Body of pancreas (tissue), 4 donors: ENCODE measurements around the gene MPP7. TPM values are rescaled to one million over a fixed set of nuclear protein-coding genes. Genes with fewer than 3 reads are reported as not detected.

ENCODE experiments used
- ATAC-seq: fragments of 150-250 bp; one replicate; pipeline ENCODE4 v1.9.1; 2016
- DNase-seq, 4 donors: peaks; one replicate each; pipeline ENCODE4 v3.0.0-alpha.2; 2019
- H3K27ac ChIP-seq, 4 donors: fragments of 200-600 bp; sonication (generic); 1 replicate in 3 of 4; 2 replicates in 1 of 4; pipeline versions ENCODE4 v1.5.1 to v1.6.1; 2016 to 2019; ENCODE audit warnings: mild to moderate bottlenecking in 1 of 4, mixed read lengths in 1 of 4, moderate library complexity in 1 of 4
- H3K27me3 ChIP-seq, 2 donors: fragments of 200-600 bp; sonication (generic); one replicate each; pipeline ENCODE4 v1.6.0; 2016; ENCODE audit warnings: mild to moderate bottlenecking in 1 of 2
- H3K36me3 ChIP-seq, 2 donors: fragments of 200-600 bp; sonication (generic); replicated peaks in 1 of 2; 2 replicates each; pipeline ENCODE4 v1.5.1; 2016; ENCODE audit warnings: low read depth in 2 of 2; ENCODE audit not compliant: insufficient read depth in 1 of 2
- H3K4me1 ChIP-seq: fragments of 200-600 bp; sonication (generic); one replicate; pipeline ENCODE4 v1.6.0; 2016
- H3K4me3 ChIP-seq, 2 donors: fragments of 200-600 bp; sonication (generic); 1 replicate in 1 of 2; 2 replicates in 1 of 2; pipeline ENCODE4 v1.5.1; 2016 to 2019
- H3K9me3 ChIP-seq, 3 donors: fragments of 200-600 bp; sonication (generic); 1 replicate in 2 of 3; 2 replicates in 1 of 3; pipeline ENCODE4 v1.5.1; 2016
- CTCF ChIP-seq, 7 experiments: fragments of 450-650 bp in 4 of 7; fragments of 200-600 bp in 3 of 7; sonication (generic) in 3 of 7; IDR thresholded peaks; one replicate each; pipeline ENCODE4 v1.5.1; 2016 to 2019; ENCODE audit warnings: antibody characterized with exemption in 7 of 7
- POLR2A ChIP-seq, 3 donors: fragments of 450-650 bp; IDR thresholded peaks; one replicate each; pipeline ENCODE4 v1.6.1; 2016; ENCODE audit warnings: antibody characterized with exemption in 3 of 3, mild to moderate bottlenecking in 2 of 3
- WGBS, 2 donors: methylation state at CpG; one replicate each; pipeline ENCODE4 v1.1.5; 2017; 5-methylcytosine and 5-hydroxymethylcytosine counted together
- intact Hi-C: fragments of 100-400 bp; cut with DNase I; formaldehyde crosslinking; loops from one replicate; pipeline ENCODE4 v1.15.1; 2023
- microRNA-seq, 2 donors: library from miRNA; unstranded; fragments of <30 nt; microRNA quantifications; one replicate each; pipeline ENCODE4, GENCODE V29; 2016; ENCODE audit warnings: borderline number of aligned reads in 2 of 2, borderline replicate concordance in 2 of 2
- small RNA-seq: library from RNA; depleted of rRNA; stranded (forward); fragments of <200 nt; gene quantifications from one replicate; pipeline ENCODE3, GENCODE V24; 2016
- total RNA-seq, 2 donors: library from RNA; depleted of rRNA; stranded (reverse); fragments of >200 nt; gene quantifications; one replicate each; pipeline ENCODE4 v1.1.0, GENCODE V29; 2016

The MPP7 gene
- total RNA-seq, 2 donors from 2014 or later: 5.9 to 12.2 TPM

- Histone ChIP-seq H3K27ac (no peak overlapping the region), H3K9me3 (no peaks in the 10 kb centered on the region), H3K4me3 (no peak overlapping the region), H3K27me3 (no peaks in the 10 kb centered on the region), H3K36me3 (no peaks in the 10 kb centered on the region), H3K4me1 (peaks cover 15% of the 10 kb centered on the region)
- no peak for ATAC-seq
- intact Hi-C loops: loop anchor here (5.0 kb wide), 1 partner anchor 129 kb away; no protein-coding TSS in a partner anchor
- no peak for DNase-seq
- TF ChIP-seq POLR2A (IDR thresholded peaks at IDR 0.05) (no peak), CTCF (IDR thresholded peaks at IDR 0.05) (no peak)
- WGBS, 2 donors: 80 to 92% methylated on average over 11 of the region's 11 CpGs
These were observed 49.6 kb downstream of the MPP7 start for GRCh38 chr10:28253169-28253785.

Small RNA genes lying within 50 kb of the gene (microRNA-seq; reads per million reads assigned to microRNA genes)
- 0 reads per million in 2 donors for gene MIR8086

Small RNA genes lying within 50 kb of the gene (small RNA-seq; reads per million reads assigned to genes)
- gene MIR8086: not detected

Other genes starting within 250 kb of the MPP7 start
- gene WAC, start 230.1 kb upstream of the MPP7 start, total RNA-seq: 10 to 100 TPM; 43.8 to 58.3 TPM